ENCODE data around the gene PPP1R9A. TPM values are rescaled to one million over a fixed set of nuclear protein-coding genes. Genes with fewer than 3 reads are reported as not detected.

The PPP1R9A gene
- total and polyA plus RNA-seq, 4 donors = 2.2 to 59.1 (median 14.6) TPM

DNA sequence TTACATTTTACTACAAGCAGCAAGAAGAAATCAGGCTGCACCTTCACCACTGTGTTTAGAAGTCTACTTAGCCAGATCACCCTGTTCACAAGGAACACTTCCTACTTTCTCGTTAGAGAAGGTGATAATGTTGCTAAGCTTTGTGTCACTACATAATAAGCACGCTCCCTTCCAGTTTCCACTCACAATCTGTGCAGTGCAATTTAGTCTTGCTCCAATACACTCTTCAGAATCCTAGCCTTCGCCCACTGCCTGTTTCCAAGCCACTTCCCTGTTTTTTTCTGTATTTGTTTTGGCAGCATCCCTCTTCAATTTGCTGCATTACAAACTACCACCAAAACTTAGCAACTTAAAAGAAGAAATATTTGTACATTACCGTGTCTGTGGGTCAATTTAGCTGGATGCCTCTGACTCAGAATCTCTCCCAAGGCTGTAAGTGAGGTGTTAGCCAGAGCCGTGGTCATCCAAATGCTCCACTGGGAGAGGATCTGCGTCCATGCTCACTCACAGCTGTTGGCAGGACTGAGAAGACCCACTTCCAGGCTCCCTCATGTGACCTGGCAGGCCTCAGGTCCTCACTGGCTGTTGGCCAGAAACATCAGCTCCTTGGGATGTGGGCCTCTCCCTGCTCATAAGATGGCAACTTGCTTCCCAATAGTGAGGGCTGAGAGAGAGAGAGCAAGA lies 306.6 kb downstream of the PPP1R9A start:
- Histone ChIP-seq H3K27me3 (ENCODE audit: control insufficient read depth in 3 of 3, insufficient read depth in 3 of 3, low read length in 2 of 3) (no peaks in the 10 kb centered on the region), H3K4me1 (ENCODE audit: control insufficient read depth in 5 of 5, insufficient read depth in 5 of 5, low read length in 5 of 5) (no peaks in the 10 kb centered on the region), H3K9ac (ENCODE audit: insufficient read depth in 1 of 2, low read length in 2 of 2) (no peak overlapping the region), H3K4me3 (no peak overlapping the region), H3K9me3 (ENCODE audit: control insufficient read depth in 4 of 4, insufficient read depth in 3 of 4, low read length in 3 of 4) (peaks cover 0 to 2% (median 0%) of the 10 kb centered on the region in 4 donors), H3K27ac (ENCODE audit: low read depth in 1 of 2, low read length in 1 of 2) (no peak overlapping the region), H3K36me3 (ENCODE audit: control insufficient read depth in 4 of 4, insufficient read depth in 4 of 4, low read length in 4 of 4) (no peaks in the 10 kb centered on the region)
- DNase-seq (peak; percentile 12 to 32 (median 18)), ATAC-seq (ENCODE audit: insufficient read depth, low FRiP score) (no peak)
- 72 to 88% methylated on average over 6 of the region's 6 CpGs for WGBS, 2 donors
- TF ChIP-seq, protein P1, sequence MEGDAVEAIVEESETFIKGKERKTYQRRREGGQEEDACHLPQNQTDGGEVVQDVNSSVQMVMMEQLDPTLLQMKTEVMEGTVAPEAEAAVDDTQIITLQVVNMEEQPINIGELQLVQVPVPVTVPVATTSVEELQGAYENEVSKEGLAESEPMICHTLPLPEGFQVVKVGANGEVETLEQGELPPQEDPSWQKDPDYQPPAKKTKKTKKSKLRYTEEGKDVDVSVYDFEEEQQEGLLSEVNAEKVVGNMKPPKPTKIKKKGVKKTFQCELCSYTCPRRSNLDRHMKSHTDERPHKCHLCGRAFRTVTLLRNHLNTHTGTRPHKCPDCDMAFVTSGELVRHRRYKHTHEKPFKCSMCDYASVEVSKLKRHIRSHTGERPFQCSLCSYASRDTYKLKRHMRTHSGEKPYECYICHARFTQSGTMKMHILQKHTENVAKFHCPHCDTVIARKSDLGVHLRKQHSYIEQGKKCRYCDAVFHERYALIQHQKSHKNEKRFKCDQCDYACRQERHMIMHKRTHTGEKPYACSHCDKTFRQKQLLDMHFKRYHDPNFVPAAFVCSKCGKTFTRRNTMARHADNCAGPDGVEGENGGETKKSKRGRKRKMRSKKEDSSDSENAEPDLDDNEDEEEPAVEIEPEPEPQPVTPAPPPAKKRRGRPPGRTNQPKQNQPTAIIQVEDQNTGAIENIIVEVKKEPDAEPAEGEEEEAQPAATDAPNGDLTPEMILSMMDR (IDR thresholded peaks at IDR 0.05; ENCODE audit: control extremely low read depth, extremely low read depth) = no peak

DNA sequence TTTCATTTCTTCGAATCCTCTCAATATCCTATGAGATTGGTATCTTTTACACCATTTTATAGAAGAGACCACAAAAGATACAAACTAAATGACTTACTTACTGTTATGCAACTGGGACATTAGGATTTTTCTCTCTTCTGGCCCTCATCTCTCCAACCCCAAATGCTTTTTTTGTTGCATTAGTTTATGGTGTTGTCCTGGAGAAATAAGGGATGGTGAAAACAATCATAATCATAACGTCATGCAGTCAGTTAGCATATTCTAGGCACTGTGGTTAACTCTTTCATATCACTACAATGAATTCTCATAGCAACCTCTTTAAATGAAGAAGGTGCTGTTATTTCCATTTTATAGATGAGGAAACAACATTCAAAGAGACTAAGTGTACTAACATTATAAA lies 312.3 kb downstream of the PPP1R9A start:
- Histone ChIP-seq H3K4me3 (no peak overlapping the region), H3K27me3 (ENCODE audit: control insufficient read depth in 3 of 3, insufficient read depth in 3 of 3, low read length in 2 of 3) (no peaks in the 10 kb centered on the region), H3K27ac (ENCODE audit: low read depth in 1 of 2, low read length in 1 of 2) (no peak overlapping the region), H3K36me3 (ENCODE audit: control insufficient read depth in 4 of 4, insufficient read depth in 4 of 4, low read length in 4 of 4) (no peaks in the 10 kb centered on the region), H3K9me3 (ENCODE audit: control insufficient read depth in 4 of 4, insufficient read depth in 3 of 4, low read length in 3 of 4) (no peaks in the 10 kb centered on the region), H3K4me1 (ENCODE audit: control insufficient read depth in 5 of 5, insufficient read depth in 5 of 5, low read length in 5 of 5) (no peaks in the 10 kb centered on the region), H3K9ac (ENCODE audit: insufficient read depth in 1 of 2, low read length in 2 of 2) (no peak overlapping the region)
- 76 to 77% methylated on average over 2 of the region's 2 CpGs for WGBS, 2 donors
- DNase-seq = no peak
- no peak for ATAC-seq (ENCODE audit: insufficient read depth, low FRiP score)
- TF ChIP-seq, protein P1 (IDR thresholded peaks at IDR 0.05; ENCODE audit: control extremely low read depth, extremely low read depth) = no peak

DNA sequence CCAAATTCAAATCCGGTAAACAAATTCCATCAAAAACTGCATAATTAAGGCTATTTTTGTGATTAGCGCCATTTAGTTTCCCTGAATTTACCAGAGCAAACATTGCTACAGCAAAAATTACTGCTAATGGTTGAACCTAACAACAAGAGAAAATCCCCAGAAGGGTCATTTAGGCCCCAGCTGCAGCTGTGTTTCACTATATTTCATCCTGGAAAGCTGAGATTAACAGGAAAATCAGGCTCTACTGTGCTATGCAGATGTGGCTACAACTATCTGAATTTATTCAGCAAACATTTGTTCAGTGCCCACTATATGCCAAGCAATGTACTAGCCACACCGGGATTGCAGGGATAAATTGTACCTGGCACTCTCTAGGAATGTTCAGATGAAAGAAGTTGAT lies 312.9 kb downstream of the PPP1R9A start:
- DNase-seq (no peak), ATAC-seq (ENCODE audit: insufficient read depth, low FRiP score) (no peak)
- no peaks in the 10 kb centered on the region for H3K9me3 ChIP-seq (ENCODE audit: control insufficient read depth in 4 of 4, insufficient read depth in 3 of 4, low read length in 3 of 4)
- no peaks in the 10 kb centered on the region for H3K4me1 ChIP-seq (ENCODE audit: control insufficient read depth in 5 of 5, insufficient read depth in 5 of 5, low read length in 5 of 5)
- H3K4me3 ChIP-seq = no peak overlapping the region
- H3K27me3 ChIP-seq (ENCODE audit: control insufficient read depth in 3 of 3, insufficient read depth in 3 of 3, low read length in 2 of 3) = no peaks in the 10 kb centered on the region
- 82 to 95% methylated on average over 3 of the region's 3 CpGs for WGBS, 2 donors
- H3K27ac ChIP-seq (ENCODE audit: low read depth in 1 of 2, low read length in 1 of 2) = no peak overlapping the region
- TF ChIP-seq, protein P1 (IDR thresholded peaks at IDR 0.05; ENCODE audit: control extremely low read depth, extremely low read depth) = no peak
- H3K36me3 ChIP-seq (ENCODE audit: control insufficient read depth in 4 of 4, insufficient read depth in 4 of 4, low read length in 4 of 4) = no peaks in the 10 kb centered on the region
- no peak overlapping the region for H3K9ac ChIP-seq (ENCODE audit: insufficient read depth in 1 of 2, low read length in 2 of 2)

DNA sequence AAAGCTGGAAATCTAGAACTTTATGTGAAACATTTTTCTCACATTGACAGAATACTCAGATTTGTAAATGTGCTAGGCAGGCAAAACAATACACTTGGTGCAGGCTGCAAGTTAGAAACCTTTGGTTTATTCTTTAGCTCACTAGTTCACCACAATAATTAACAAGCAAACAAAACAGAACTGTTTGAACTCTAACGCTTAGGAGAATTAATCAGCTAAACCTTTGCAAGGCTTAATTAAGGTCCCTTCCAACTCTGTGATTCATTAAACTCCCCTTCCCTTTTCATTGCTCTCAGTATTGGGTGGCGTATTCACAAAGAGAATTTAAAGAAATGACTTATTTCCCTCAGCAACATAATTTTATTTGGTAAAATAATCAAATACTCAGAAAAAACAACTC lies 317.9 kb downstream of the PPP1R9A start:
- DNase-seq = no peak
- no peak overlapping the region for H3K4me3 ChIP-seq
- no peak for ATAC-seq (ENCODE audit: insufficient read depth, low FRiP score)
- H3K27me3 ChIP-seq (ENCODE audit: control insufficient read depth in 3 of 3, insufficient read depth in 3 of 3, low read length in 2 of 3) = no peaks in the 10 kb centered on the region
- no peak overlapping the region for H3K27ac ChIP-seq (ENCODE audit: low read depth in 1 of 2, low read length in 1 of 2)
- TF ChIP-seq, protein P1 (IDR thresholded peaks at IDR 0.05; ENCODE audit: control extremely low read depth, extremely low read depth) = no peak
- H3K36me3 ChIP-seq (ENCODE audit: control insufficient read depth in 4 of 4, insufficient read depth in 4 of 4, low read length in 4 of 4) = peaks cover 0 to 3% (median 0%) of the 10 kb centered on the region in 4 donors
- H3K4me1 ChIP-seq (ENCODE audit: control insufficient read depth in 5 of 5, insufficient read depth in 5 of 5, low read length in 5 of 5) = no peaks in the 10 kb centered on the region
- peaks cover 0 to 2% (median 0%) of the 10 kb centered on the region in 4 donors for H3K9me3 ChIP-seq (ENCODE audit: control insufficient read depth in 4 of 4, insufficient read depth in 3 of 4, low read length in 3 of 4)
- H3K9ac ChIP-seq (ENCODE audit: insufficient read depth in 1 of 2, low read length in 2 of 2) = no peak overlapping the region
- WGBS, 2 donors = 90 to 92% methylated on average over 2 of the region's 2 CpGs

All from lung (tissue), 12 donors.